SK-N-SH (cell line): ENCODE measurements around the gene RIMS1. TPM values are rescaled to one million over a fixed set of nuclear protein-coding genes. Genes with fewer than 3 reads are reported as not detected.

ENCODE experiments used
- CTCF ChIA-PET: fragments of 300-600, 350-600 bp; formaldehyde crosslinking; extraction: SDS; loops from one replicate; lab custom pipeline; 2021; lab: Yijun Ruan, JAX
- POLR2A ChIA-PET: fragments of 350-600 bp; sonication (Branson Sonifier 250); formaldehyde crosslinking; extraction: SDS; loops from one replicate; lab custom pipeline; 2020; ENCODE audit warnings: antibody characterized with exemption, inconsistent platforms; lab: Yijun Ruan, JAX
- DNase-seq: peaks from one replicate; pipeline ENCODE4 v3.0.0; 2012
- H2AFZ ChIP-seq: fragments of 200-600 bp; sonication (generic); 2 replicates; pipeline ENCODE4 v1.8.1; 2016; ENCODE audit warnings: antibody characterized with exemption, mild to moderate bottlenecking, low read depth
- H3F3A ChIP-seq: fragments of 200-600 bp; sonication (generic); replicated peaks from 2 replicates; pipeline ENCODE3; 2016; ENCODE audit warnings: antibody characterized with exemption, mild to moderate bottlenecking; ENCODE audit not compliant: insufficient read depth
- H3K27ac ChIP-seq, 2 experiments: fragments of 200-500 bp in 1 of 2; fragments of 200-600 bp in 1 of 2; sonication (Bioruptor generic) in 1 of 2; sonication (generic), shearing (Covaris generic) in 1 of 2; 2 replicates each; pipeline versions ENCODE4 v1.5.1 to v1.6.1; 2014 to 2016; ENCODE audit warnings: low read depth in 2 of 2, inconsistent platforms in 1 of 2, low read length in 1 of 2, mild to moderate bottlenecking in 1 of 2, mixed read lengths in 1 of 2
- H3K27me3 ChIP-seq: fragments of 200-600 bp; sonication (generic), shearing (Covaris generic); 2 replicates; pipeline ENCODE4 v1.6.1; 2016; ENCODE audit warnings: mixed run types; ENCODE audit not compliant: insufficient read depth
- H3K36me3 ChIP-seq, 2 experiments: fragments of 200-500 bp in 1 of 2; fragments of 200-600 bp in 1 of 2; sonication (Bioruptor generic) in 1 of 2; sonication (generic) in 1 of 2; replicated peaks in 1 of 2; 2 replicates each; pipeline versions ENCODE3 to v1.5.1; 2014 to 2016; ENCODE audit warnings: low read length in 1 of 2, mild to moderate bottlenecking in 1 of 2; ENCODE audit not compliant: insufficient read depth in 2 of 2, control insufficient read depth in 1 of 2
- H3K4me1 ChIP-seq, 2 experiments: fragments of 200-500 bp in 1 of 2; fragments of 200-600 bp in 1 of 2; sonication (Bioruptor generic) in 1 of 2; sonication (generic), shearing (Covaris generic) in 1 of 2; 2 replicates each; pipeline versions ENCODE4 v1.5.1 to v1.6.1; 2014 to 2016; ENCODE audit warnings: low read depth in 1 of 2, low read length in 1 of 2, mixed run types in 1 of 2; ENCODE audit not compliant: insufficient read depth in 2 of 2, control insufficient read depth in 1 of 2
- H3K4me2 ChIP-seq: fragments of 200-600 bp; sonication (generic), shearing (Covaris generic); 2 replicates; pipeline ENCODE4 v1.6.1; 2017; ENCODE audit warnings: mixed run types
- H3K4me3 ChIP-seq, 2 experiments: fragments of 200-500 bp in 1 of 2; fragments of 200-600 bp in 1 of 2; sonication (Bioruptor generic) in 1 of 2; sonication (generic), shearing (Covaris generic) in 1 of 2; 2 replicates each; pipeline versions ENCODE4 v1.5.1 to v1.8.1; 2014 to 2016; ENCODE audit warnings: low read depth in 2 of 2, inconsistent platforms in 1 of 2, low read length in 1 of 2, mild to moderate bottlenecking in 1 of 2, mixed read lengths in 1 of 2, moderate library complexity in 1 of 2
- H3K79me2 ChIP-seq: fragments of 200-600 bp; sonication (generic); 2 replicates; pipeline ENCODE4 v1.8.1; 2017; ENCODE audit warnings: mild to moderate bottlenecking; ENCODE audit not compliant: insufficient read depth
- H3K9ac ChIP-seq: fragments of 200-600 bp; sonication (generic); 2 replicates; pipeline ENCODE4 v1.6.1; 2017; ENCODE audit warnings: mixed run types
- H3K9me2 ChIP-seq: fragments of 200-600 bp; sonication (generic); 2 replicates; pipeline ENCODE4 v1.6.1; 2017; ENCODE audit warnings: mixed run types
- H3K9me3 ChIP-seq: fragments of 200-600 bp; sonication (generic); 2 replicates; pipeline ENCODE4 v1.6.1; 2017; ENCODE audit warnings: mixed run types, mild to moderate bottlenecking, moderate library complexity
- H4K20me1 ChIP-seq: fragments of 200-600 bp; sonication (generic); 2 replicates; pipeline ENCODE4 v1.6.1; 2017; ENCODE audit warnings: mild to moderate bottlenecking, mixed run types; ENCODE audit not compliant: insufficient read depth
- ELF1 ChIP-seq: IDR thresholded peaks from 2 replicates; pipeline ENCODE4 v1.4.0; 2012
- EZH2phosphoT487 ChIP-seq: fragments of 200-600 bp; sonication (generic); IDR thresholded peaks from 2 replicates; pipeline ENCODE4 v1.6.1; 2017; ENCODE audit warnings: low read depth, mixed run types, mild to moderate bottlenecking, antibody characterized with exemption, moderate library complexity, borderline replicate concordance
- FOSL2 ChIP-seq: IDR thresholded peaks from 2 replicates; pipeline ENCODE4 v1.4.0; 2012; ENCODE audit warnings: low read depth, mild to moderate bottlenecking, moderate library complexity, borderline replicate concordance
- FOXJ3 ChIP-seq: sonication (generic); formaldehyde crosslinking; IDR thresholded peaks from 2 replicates; pipeline ENCODE4 v1.5.1; 2020; ENCODE audit warnings: mild to moderate bottlenecking, missing genetic modification reagents
- FOXM1 ChIP-seq: IDR thresholded peaks from 2 replicates; pipeline ENCODE4 v1.4.0; 2012; ENCODE audit warnings: low read depth, mild to moderate bottlenecking
- GABPA ChIP-seq: IDR thresholded peaks from 2 replicates; pipeline ENCODE4 v1.4.0; 2012; ENCODE audit warnings: low read depth, mild to moderate bottlenecking
- MXI1 ChIP-seq: IDR thresholded peaks from 2 replicates; pipeline ENCODE4 v1.6.1; 2012; ENCODE audit warnings: mild to moderate bottlenecking, low read depth, low read length, improper control_type of control experiment
- RCOR1 ChIP-seq: fragments of 150-350 bp; IDR thresholded peaks from 2 replicates; pipeline ENCODE4 v1.6.1; 2017; ENCODE audit warnings: antibody characterized with exemption, low read length
- REST ChIP-seq: IDR thresholded peaks from 2 replicates; pipeline ENCODE4 v1.6.1; 2012; ENCODE audit warnings: mild to moderate bottlenecking, low read depth, low read length, moderate library complexity
- RFX5 ChIP-seq: IDR thresholded peaks from 2 replicates; pipeline ENCODE4 v1.6.1; 2012; ENCODE audit warnings: mild to moderate bottlenecking, improper control_type of control experiment, low read length
- RXRA ChIP-seq: IDR thresholded peaks from 2 replicates; pipeline ENCODE4 v1.4.0; 2012; ENCODE audit warnings: low read depth, mild to moderate bottlenecking, borderline replicate concordance
- SIN3A ChIP-seq: IDR thresholded peaks from 2 replicates; pipeline ENCODE4 v1.6.1; 2012; ENCODE audit warnings: low read depth, mild to moderate bottlenecking, low read length, moderate library complexity, borderline replicate concordance
- SMC3 ChIP-seq: IDR thresholded peaks from 2 replicates; pipeline ENCODE4 v1.6.1; 2012; ENCODE audit warnings: low read depth, low read length, improper control_type of control experiment
- TAF1 ChIP-seq: IDR thresholded peaks from 2 replicates; pipeline ENCODE4 v1.6.1; 2012; ENCODE audit warnings: low read depth, mild to moderate bottlenecking, low read length, moderate library complexity, borderline replicate concordance
- YY1 ChIP-seq: IDR thresholded peaks from 2 replicates; pipeline ENCODE4 v1.4.0; 2012; ENCODE audit warnings: low read depth, mild to moderate bottlenecking
- ZBTB33 ChIP-seq: IDR thresholded peaks from 2 replicates; pipeline ENCODE4 v1.4.0; 2012; ENCODE audit warnings: low read depth, borderline replicate concordance
- WGBS: methylation state at CpG from one replicate; pipeline ENCODE4 v1.1.6; 2017; ENCODE audit warnings: low lambda C conversion rate; 5-methylcytosine and 5-hydroxymethylcytosine counted together
- polyA plus RNA-seq, 3 experiments: library from polyadenylated mRNA; depleted of rRNA; stranded (reverse); fragments of >200 nt; gene quantifications; 2 replicates each; pipeline ENCODE4 v1.2.3, GENCODE V29; 2012
- TF ChIP-seq, protein P1 (sequence below): IDR thresholded peaks from 2 replicates; pipeline ENCODE4; 2012
- TF ChIP-seq, protein P2 (sequence below): fragments of 150-350 bp; IDR thresholded peaks from 2 replicates; pipeline ENCODE4 v1.6.1; 2016; ENCODE audit warnings: mild to moderate bottlenecking, low read depth, low read length
- TF ChIP-seq, protein P3 (sequence below): IDR thresholded peaks from 2 replicates; pipeline ENCODE4 v1.4.0; 2012; ENCODE audit warnings: low read depth

The RIMS1 gene
- polyA plus RNA-seq, 1 of the 3 experiments (the other 2 are of a cell fraction), result 0.20 TPM

- H3K4me2 ChIP-seq, result no peak overlapping the region
- no peak for TF ChIP-seq YY1
- TF ChIP-seq, protein P1, sequence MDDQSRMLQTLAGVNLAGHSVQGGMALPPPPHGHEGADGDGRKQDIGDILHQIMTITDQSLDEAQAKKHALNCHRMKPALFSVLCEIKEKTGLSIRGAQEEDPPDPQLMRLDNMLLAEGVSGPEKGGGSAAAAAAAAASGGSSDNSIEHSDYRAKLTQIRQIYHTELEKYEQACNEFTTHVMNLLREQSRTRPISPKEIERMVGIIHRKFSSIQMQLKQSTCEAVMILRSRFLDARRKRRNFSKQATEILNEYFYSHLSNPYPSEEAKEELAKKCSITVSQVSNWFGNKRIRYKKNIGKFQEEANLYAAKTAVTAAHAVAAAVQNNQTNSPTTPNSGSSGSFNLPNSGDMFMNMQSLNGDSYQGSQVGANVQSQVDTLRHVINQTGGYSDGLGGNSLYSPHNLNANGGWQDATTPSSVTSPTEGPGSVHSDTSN, result no peak
- TF ChIP-seq RCOR1, result no peak
- TF ChIP-seq EZH2phosphoT487, result no peak
- no peak for TF ChIP-seq FOXJ3 (CRISPR knock-in tag)
- TF ChIP-seq, protein P2, sequence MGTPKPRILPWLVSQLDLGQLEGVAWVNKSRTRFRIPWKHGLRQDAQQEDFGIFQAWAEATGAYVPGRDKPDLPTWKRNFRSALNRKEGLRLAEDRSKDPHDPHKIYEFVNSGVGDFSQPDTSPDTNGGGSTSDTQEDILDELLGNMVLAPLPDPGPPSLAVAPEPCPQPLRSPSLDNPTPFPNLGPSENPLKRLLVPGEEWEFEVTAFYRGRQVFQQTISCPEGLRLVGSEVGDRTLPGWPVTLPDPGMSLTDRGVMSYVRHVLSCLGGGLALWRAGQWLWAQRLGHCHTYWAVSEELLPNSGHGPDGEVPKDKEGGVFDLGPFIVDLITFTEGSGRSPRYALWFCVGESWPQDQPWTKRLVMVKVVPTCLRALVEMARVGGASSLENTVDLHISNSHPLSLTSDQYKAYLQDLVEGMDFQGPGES, result no peak
- no peak overlapping the region for H2AFZ ChIP-seq
- WGBS, result 77% methylated on average over 4 of the region's 4 CpGs
- no peaks in the 10 kb centered on the region for H4K20me1 ChIP-seq
- no peak overlapping the region for H3K9ac ChIP-seq
- H3K79me2 ChIP-seq, result no peaks in the 10 kb centered on the region
- no peak overlapping the region for H3K27ac ChIP-seq
- no peaks in the 10 kb centered on the region for H3K9me2 ChIP-seq
- ChIA-PET CTCF (interaction anchor here (0.6 kb wide), 1 partner anchor 70 kb away, joined by 3 read pairs; no protein-coding TSS in a partner anchor), POLR2A (no interaction called here)
- no peak overlapping the region for H3K4me3 ChIP-seq
- H3K9me3 ChIP-seq, result no peaks in the 10 kb centered on the region
- no peaks in the 10 kb centered on the region for H3K27me3 ChIP-seq
- DNase-seq, result no peak
- no peaks in the 10 kb centered on the region for H3K36me3 ChIP-seq
- peaks cover 0 to 3% of the 10 kb centered on the region in 2 experiments; a peak in 3 of 4 replicates for H3K4me1 ChIP-seq
- H3F3A ChIP-seq, result peaks cover 6% of the 10 kb centered on the region
Measured at GRCh38 chr6:72262254-72262653, 375.9 kb downstream of the RIMS1 start.

GRCh38 chr6:72267470-72267869, 381.1 kb downstream of the RIMS1 start:
- no peaks in the 10 kb centered on the region for H3K9me2 ChIP-seq
- H3K4me2 ChIP-seq, result no peak overlapping the region
- H3K79me2 ChIP-seq, result no peaks in the 10 kb centered on the region
- H3K4me1 ChIP-seq, result peaks cover 0 to 1% of the 10 kb centered on the region in 2 experiments; a peak in 2 of 4 replicates
- no peak for TF ChIP-seq RXRA
- no peak for TF ChIP-seq FOSL2
- TF ChIP-seq, protein P3, sequence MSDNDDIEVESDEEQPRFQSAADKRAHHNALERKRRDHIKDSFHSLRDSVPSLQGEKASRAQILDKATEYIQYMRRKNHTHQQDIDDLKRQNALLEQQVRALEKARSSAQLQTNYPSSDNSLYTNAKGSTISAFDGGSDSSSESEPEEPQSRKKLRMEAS, result no peak
- TF ChIP-seq GABPA, result no peak
- TF ChIP-seq ELF1, result no peak
- TF ChIP-seq TAF1, result no peak
- no peak for TF ChIP-seq REST
- TF ChIP-seq MXI1, result no peak
- no peak for TF ChIP-seq FOXM1
- no peak for TF ChIP-seq SMC3
- TF ChIP-seq ZBTB33, result no peak
- no peak for TF ChIP-seq YY1
- TF ChIP-seq RCOR1, result no peak
- no peak for TF ChIP-seq SIN3A
- no peak for TF ChIP-seq RFX5
- no peak for TF ChIP-seq FOXJ3 (CRISPR knock-in tag)
- TF ChIP-seq, all 33 proteins: peak for 0
- no peaks in the 10 kb centered on the region for H4K20me1 ChIP-seq
- H2AFZ ChIP-seq, result no peak overlapping the region
- H3K27me3 ChIP-seq, result no peaks in the 10 kb centered on the region
- H3K36me3 ChIP-seq, result no peaks in the 10 kb centered on the region
- no peak overlapping the region for H3K4me3 ChIP-seq
- POLR2A ChIA-PET, result no interaction called here
- CTCF ChIA-PET, result no interaction called here
- WGBS, result 86% methylated on average over 1 of the region's 1 CpG
- no peak overlapping the region for H3K9ac ChIP-seq
- DNase-seq, result no peak
- no peaks in the 10 kb centered on the region for H3K9me3 ChIP-seq
- H3K27ac ChIP-seq, result no peak overlapping the region
- H3F3A ChIP-seq, result peaks cover 4% of the 10 kb centered on the region
